RWPE2 (cell line): ENCODE measurements around the gene PIPOX.

ENCODE experiments used
- ATAC-seq: fragments of 200-7000 bp; cut with Tn5 transposase; 3 replicates; pipeline ENCODE4 v1.9.1; 2021; ENCODE audit warnings: low read depth
- DNase-seq: peaks from one replicate; pipeline ENCODE4 v3.0.0-alpha.2; 2020; ENCODE audit warnings: low spot score
- H3K27ac ChIP-seq: fragments of 450-650 bp; 2 replicates; pipeline ENCODE4 v1.5.1; 2017; ENCODE audit warnings: mild to moderate bottlenecking; ENCODE audit not compliant: poor library complexity, severe bottlenecking
- H3K27me3 ChIP-seq: fragments of 250-450 bp; sonication (Bioruptor Pico); 2 replicates; pipeline ENCODE4 v1.5.1; 2021; ENCODE audit warnings: mild to moderate bottlenecking, moderate library complexity; ENCODE audit not compliant: insufficient read depth, poor library complexity, severe bottlenecking
- H3K36me3 ChIP-seq: fragments of 250-450 bp; sonication (Bioruptor Pico); 2 replicates; pipeline ENCODE4 v1.5.1; 2020; ENCODE audit warnings: low read depth, mild to moderate bottlenecking, moderate library complexity
- H3K4me1 ChIP-seq: fragments of 250-450 bp; sonication (Bioruptor Pico); 2 replicates; pipeline ENCODE4 v1.5.1; 2021; ENCODE audit warnings: mild to moderate bottlenecking, moderate library complexity; ENCODE audit not compliant: insufficient read depth, poor library complexity, severe bottlenecking
- H3K4me3 ChIP-seq: fragments of 250-450 bp; sonication (Bioruptor Pico); 2 replicates; pipeline ENCODE4 v1.5.1; 2021; ENCODE audit warnings: mild to moderate bottlenecking, moderate library complexity; ENCODE audit not compliant: severe bottlenecking
- H3K9me3 ChIP-seq: fragments of 250-450 bp; sonication (Bioruptor Pico); 2 replicates; pipeline ENCODE4 v1.5.1; 2021; ENCODE audit warnings: mild to moderate bottlenecking, moderate library complexity; ENCODE audit not compliant: severe bottlenecking
- TF ChIP-seq, protein P1 (sequence below): fragments of 450-650 bp; IDR thresholded peaks from one replicate; pipeline ENCODE4 v1.5.1; 2017; ENCODE audit warnings: mild to moderate bottlenecking, moderate library complexity; ENCODE audit not compliant: poor library complexity, severe bottlenecking

The PIPOX gene

DNA sequence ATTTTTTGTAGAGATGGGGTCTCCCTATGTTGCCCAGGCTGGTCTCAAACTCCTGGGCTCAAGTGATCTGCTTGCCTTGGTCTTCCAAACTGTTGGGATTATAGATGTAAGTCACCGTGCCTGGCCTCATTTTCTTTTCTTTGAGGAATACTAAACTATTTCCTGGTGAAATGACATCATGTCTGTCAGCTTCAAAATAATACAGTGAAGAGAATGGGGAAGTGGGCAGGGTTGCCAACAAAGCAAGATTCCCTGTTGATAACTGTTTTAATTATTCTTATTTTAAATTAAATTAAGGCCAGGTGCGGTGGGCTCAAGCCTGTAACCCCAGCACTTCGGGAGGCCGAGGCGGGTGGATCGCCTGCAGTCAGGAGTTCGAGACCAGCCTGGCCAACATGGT lies 21.1 kb downstream of the PIPOX start:
- H3K4me1 ChIP-seq, result no peaks in the 10 kb centered on the region
- no peaks in the 10 kb centered on the region for H3K36me3 ChIP-seq
- no peaks in the 10 kb centered on the region for H3K27me3 ChIP-seq
- TF ChIP-seq, protein P1, sequence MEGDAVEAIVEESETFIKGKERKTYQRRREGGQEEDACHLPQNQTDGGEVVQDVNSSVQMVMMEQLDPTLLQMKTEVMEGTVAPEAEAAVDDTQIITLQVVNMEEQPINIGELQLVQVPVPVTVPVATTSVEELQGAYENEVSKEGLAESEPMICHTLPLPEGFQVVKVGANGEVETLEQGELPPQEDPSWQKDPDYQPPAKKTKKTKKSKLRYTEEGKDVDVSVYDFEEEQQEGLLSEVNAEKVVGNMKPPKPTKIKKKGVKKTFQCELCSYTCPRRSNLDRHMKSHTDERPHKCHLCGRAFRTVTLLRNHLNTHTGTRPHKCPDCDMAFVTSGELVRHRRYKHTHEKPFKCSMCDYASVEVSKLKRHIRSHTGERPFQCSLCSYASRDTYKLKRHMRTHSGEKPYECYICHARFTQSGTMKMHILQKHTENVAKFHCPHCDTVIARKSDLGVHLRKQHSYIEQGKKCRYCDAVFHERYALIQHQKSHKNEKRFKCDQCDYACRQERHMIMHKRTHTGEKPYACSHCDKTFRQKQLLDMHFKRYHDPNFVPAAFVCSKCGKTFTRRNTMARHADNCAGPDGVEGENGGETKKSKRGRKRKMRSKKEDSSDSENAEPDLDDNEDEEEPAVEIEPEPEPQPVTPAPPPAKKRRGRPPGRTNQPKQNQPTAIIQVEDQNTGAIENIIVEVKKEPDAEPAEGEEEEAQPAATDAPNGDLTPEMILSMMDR, result no peak
- no peaks in the 10 kb centered on the region for H3K9me3 ChIP-seq
- H3K27ac ChIP-seq, result no peak overlapping the region
- no peak for ATAC-seq
- no peak overlapping the region for H3K4me3 ChIP-seq
- no peak for DNase-seq

DNA sequence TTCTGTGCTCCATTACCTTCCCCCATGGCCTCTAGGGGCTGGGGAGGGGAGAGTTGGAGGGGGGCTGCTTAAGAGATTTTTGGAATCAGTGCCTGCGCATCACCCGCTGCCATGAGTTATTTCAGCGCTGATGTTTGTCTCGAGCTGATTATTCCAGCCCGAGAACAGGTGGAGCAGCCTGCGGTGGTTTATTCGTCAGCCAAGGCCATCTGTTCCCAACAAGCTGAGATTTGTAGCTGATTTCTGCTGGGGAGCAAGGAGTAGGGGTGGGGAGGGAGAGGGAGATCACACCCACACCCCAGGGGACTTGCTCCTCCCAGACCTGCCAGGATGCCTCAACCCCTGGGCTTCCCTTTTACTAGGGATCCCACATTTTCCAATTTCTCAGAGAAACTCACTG lies 23.1 kb downstream of the PIPOX start:
- Histone ChIP-seq H3K27ac (no peak overlapping the region), H3K4me1 (no peaks in the 10 kb centered on the region), H3K36me3 (no peaks in the 10 kb centered on the region), H3K4me3 (no peak overlapping the region), H3K9me3 (no peaks in the 10 kb centered on the region), H3K27me3 (no peaks in the 10 kb centered on the region)
- ATAC-seq, result no peak
- DNase-seq, result no peak
- TF ChIP-seq, protein P1, result no peak

DNA sequence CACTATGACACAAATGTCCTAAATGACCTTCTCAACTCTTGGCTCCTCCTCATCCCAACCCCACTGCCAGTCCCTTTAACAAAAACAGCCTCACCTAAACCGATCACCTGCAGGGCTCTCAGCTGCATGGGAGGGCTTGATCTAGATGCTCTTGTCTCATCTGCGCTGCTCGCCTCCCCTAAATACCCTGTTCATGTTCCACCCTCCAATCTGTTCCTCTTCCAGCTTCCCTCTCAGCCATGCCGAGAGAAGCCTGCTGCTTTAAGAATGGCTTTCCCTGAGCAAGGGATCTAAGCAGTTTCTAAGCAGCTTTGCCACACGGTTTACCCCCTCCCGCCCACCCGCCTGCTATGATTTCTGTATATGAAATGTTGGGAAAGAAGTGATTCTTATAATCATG lies 23.7 kb downstream of the PIPOX start:
- DNase-seq (no peak), ATAC-seq (no peak)
- H3K9me3 ChIP-seq, result no peaks in the 10 kb centered on the region
- TF ChIP-seq, protein P1, result no peak
- no peak overlapping the region for H3K4me3 ChIP-seq
- H3K27ac ChIP-seq, result no peak overlapping the region
- no peaks in the 10 kb centered on the region for H3K36me3 ChIP-seq
- H3K27me3 ChIP-seq, result no peaks in the 10 kb centered on the region
- no peaks in the 10 kb centered on the region for H3K4me1 ChIP-seq

DNA sequence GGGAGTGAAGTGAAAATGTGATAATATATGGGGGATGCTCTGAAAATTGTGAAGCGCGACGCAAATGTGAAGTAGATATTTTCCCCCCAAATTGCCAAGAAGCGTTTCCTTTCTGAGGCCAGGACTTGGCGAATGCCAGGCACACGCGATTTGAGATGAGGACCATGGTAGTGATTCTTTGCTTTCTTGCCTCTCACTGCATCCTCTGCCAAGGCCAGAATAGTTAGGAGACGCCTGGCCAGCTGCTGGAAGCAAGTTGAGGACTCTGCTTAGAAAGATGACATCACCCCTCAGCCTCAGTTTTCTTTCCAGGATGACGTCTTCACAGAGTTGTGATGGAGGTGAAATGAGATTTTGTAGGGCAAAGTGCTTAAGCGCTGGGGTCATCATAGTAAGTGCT lies 25.9 kb downstream of the PIPOX start:
- TF ChIP-seq, protein P1, result no peak
- no peak for ATAC-seq

DNA sequence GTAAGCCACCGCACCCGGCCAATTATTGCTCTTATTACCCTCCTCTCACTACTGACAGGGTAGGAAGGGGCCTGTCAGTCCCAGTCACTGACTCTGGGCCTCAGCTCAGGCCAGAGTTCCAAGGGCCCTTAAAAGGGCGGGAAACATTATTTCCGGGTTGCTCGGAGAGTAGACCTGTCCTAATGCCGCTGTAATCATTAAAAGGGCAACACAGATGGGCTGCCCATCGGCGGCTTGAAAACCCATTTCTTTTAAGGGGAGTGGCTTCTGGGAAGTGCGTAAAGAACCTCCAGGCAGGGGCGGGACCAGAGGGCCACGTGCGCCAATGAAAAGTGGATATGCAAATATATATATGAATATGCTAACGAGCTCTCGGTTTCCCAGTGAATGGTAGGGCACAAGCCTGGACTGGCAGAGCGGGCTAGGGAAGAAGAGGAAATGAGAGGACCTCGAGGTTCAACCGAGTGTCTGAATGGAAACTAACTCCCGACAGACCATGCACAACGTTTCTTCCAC lies 26.6 kb downstream of the PIPOX start:
- TF ChIP-seq, protein P1, result no peak
- no peaks in the 10 kb centered on the region for H3K9me3 ChIP-seq
- no peak for DNase-seq

More for the DNA sequence above, 25.9 kb downstream of the PIPOX start:
- Histone ChIP-seq H3K4me3 (no peak overlapping the region), H3K4me1 (no peaks in the 10 kb centered on the region), H3K9me3 (no peaks in the 10 kb centered on the region), H3K36me3 (no peaks in the 10 kb centered on the region), H3K27me3 (no peaks in the 10 kb centered on the region), H3K27ac (no peak overlapping the region)
- DNase-seq, result no peak

More for the DNA sequence above, 26.6 kb downstream of the PIPOX start:
- Histone ChIP-seq H3K27me3 (no peaks in the 10 kb centered on the region), H3K27ac (no peak overlapping the region), H3K4me3 (no peak overlapping the region), H3K4me1 (no peaks in the 10 kb centered on the region), H3K36me3 (no peaks in the 10 kb centered on the region)
- peak; percentile 82 for ATAC-seq
